GM11168 (cell line): ENCODE results near the gene CYRIA.

ENCODE experiments used
- in situ Hi-C: fragments of 300-500 bp; cut with MboI; formaldehyde crosslinking; loops from one replicate; pipeline ENCODE4 v1.12.0; 2022; ENCODE audit warnings: low sequenced_read_pairs; ENCODE audit not compliant: unreplicated experiment

CYRIA gene

GRCh38 chr2:16665748-16666448 is at the start of gene CYRIA:
TSS of gene CYRIA (minus strand) at chr2:16665834. CDS start at chr2:16588119, 77,715 bp downstream.
- in situ Hi-C loops = no loop called here

DNA sequence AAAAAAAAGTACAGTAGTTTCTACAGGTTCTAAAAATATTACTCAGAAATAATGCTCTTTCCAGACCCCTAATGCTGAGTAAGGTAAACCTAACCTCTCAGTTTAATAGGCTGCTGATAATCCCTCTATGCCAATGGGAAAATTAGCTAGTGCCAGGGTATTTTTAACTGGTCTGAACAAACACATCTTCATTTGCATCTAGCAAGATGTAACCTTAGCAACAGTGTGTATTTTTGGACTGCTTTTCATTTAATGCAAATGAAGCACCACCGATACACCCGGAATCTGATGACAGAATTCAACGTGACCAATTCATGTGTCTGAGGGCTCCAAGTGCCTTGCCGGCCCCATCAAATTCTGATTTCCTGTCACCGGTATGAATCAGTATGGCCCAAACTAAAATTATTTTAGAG is 47.4 kb upstream of the CYRIA start:
- in situ Hi-C loops = no loop called here

DNA sequence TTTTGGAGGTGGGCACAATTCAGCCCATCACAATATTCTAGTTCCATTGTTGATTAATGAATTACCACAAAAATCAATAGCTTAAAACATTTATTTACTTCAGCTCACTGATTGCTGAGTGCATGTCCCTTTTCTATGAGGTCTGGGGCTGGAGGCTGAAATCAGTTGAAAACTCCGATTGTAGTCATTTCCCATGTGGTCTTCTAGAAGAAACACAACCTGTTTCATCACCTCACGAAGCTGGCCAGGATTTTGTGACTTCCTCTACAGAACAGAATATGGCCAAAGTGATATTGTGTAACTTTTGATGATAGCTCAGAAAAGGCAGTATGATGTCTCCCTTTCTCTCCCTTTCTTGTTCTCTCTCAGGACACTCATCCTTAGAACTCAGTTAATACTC is 44.1 kb upstream of the CYRIA start:
- in situ Hi-C loops = no loop called here

GRCh38 chr2:16708173-16708572 is 42.5 kb upstream of the CYRIA start:
- in situ Hi-C loops = no loop called here

DNA sequence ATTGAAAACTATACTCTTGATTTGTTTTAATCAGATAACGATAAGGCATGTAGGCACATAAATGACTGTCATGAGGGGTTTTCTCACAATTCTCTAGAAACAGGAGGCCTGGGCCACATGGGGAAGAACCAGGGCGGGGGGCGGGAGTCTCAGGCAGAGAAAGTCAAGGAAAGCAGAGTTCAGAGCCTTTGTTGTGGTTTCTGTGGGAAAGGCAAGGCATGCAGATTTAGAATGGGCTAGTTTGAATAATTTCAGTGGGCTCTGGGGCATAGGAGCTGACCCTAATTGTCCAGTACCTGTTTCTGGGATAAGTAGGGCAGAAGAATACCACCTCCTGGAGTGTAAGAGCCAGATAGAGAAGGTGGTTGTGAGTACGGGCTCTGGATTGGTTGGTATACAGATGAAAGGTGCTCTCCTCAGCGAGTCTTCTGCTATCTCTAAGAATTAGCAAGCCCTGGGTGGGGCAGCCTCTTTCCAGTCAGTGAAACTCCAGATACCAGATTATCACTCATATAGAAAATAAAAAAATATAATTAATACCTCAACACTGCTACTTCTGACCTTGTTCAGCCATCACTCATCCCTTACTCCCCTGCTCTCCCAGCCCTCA is 41.5 kb upstream of the CYRIA start:
- in situ Hi-C loops = no loop called here

DNA sequence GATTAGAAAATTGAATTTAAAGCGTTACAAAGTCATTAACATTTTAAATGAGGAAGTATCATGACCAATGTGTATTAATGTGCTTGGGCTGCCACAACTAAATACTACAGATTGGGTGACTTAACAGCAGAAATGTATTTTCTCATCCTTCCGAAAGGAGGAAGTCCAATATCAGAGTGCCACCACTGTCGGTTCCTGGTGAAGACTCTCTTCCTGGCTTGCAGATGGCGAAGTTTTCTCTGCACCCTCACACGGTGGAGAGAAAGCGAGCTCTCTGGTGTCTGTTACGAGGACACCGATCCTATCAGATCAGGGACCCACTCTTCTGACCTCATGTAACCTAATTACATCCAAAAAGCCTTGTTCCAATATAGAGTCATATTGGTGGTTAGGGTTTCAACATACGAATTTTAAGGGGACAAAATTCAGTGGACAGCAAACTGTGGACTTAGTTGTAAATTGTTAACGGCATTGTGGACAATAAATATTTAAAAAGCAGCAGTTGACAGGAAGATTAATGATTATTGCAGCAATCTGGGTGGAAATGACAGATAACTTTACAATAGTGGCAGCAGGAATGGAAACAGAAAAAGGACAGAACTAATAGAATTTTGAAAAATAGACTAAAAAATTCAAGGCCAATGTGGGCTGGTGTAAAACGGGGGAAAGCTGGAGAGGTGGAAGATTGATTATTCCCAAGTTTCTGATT is 35.1 kb upstream of the CYRIA start:
- in situ Hi-C loops = no loop called here

GRCh38 chr2:16693854-16694253 is 28.2 kb upstream of the CYRIA start:
- in situ Hi-C loops = no loop called here

DNA sequence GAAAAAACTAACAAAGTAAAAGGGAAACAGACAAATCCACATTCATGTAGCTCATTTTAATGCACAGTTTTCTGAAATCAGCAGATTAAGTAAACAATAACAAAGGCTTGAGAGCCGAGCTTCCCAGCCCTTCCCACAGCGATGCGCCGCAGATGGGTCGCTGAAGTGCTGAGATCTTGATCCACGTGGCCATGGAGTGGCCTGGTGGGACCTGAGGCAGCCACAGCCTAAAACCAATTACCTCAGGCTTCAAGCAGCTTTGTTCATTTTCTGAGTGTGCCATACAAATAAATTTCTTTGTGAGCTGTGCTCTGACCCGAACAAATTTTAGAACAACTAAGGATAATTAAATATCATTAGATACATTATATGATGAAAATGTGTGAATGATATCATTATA is 25.6 kb upstream of the CYRIA start:
- in situ Hi-C loops = no loop called here

GRCh38 chr2:16687955-16688354 is 22.3 kb upstream of the CYRIA start:
- in situ Hi-C loops = no loop called here

DNA sequence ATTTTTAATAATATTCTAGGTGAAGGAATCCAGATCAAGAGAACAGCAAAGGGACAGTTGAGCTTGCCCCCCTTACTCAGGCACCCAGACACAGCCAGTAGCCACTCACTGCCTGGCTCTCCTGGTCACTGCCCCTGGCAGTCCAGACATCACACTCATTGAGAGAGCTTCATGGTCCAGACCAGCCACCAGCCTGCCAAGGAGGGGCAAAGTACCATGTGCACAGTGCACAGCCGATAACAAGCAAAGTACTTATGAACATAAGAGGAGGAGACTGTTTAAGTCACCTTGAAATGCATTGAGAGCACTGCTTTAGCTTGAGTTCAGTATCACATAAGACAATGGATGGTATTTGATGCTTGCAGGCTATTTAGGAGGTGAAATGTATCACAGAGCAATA is 21.6 kb upstream of the CYRIA start:
- in situ Hi-C loops = no loop called here

- in situ Hi-C loops = no loop called here
Measured at GRCh38 chr2:16686641-16687040, 21.0 kb upstream of the CYRIA start.

- in situ Hi-C loops = no loop called here
Measured at GRCh38 chr2:16685340-16685715, 19.7 kb upstream of the CYRIA start.

- in situ Hi-C loops = no loop called here
Measured at GRCh38 chr2:16684676-16685339, 19.2 kb upstream of the CYRIA start.

DNA sequence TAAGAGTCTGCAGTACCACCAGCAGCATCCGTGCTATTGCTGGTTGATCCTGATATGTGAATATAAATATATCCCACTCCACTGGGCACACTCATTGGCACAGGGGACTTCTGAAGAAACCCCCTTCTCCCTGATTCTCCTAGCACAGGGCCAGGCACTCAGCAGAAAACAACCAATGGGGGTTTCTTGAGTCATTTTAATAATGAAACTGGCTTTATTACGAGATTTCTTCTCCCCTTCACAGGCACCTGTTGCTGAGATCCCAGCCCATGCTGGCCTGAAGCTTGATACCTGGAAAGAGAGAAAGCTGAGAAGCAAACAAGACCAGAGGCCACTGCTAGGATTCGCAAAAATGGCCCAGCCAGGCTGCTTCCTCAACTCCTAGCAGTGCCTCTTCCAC is 17.9 kb upstream of the CYRIA start:
- in situ Hi-C loops = no loop called here

- in situ Hi-C loops = no loop called here
Measured at GRCh38 chr2:16682431-16683118, 16.9 kb upstream of the CYRIA start.

GRCh38 chr2:16680781-16681180 is 15.1 kb upstream of the CYRIA start:
- in situ Hi-C loops = no loop called here

DNA sequence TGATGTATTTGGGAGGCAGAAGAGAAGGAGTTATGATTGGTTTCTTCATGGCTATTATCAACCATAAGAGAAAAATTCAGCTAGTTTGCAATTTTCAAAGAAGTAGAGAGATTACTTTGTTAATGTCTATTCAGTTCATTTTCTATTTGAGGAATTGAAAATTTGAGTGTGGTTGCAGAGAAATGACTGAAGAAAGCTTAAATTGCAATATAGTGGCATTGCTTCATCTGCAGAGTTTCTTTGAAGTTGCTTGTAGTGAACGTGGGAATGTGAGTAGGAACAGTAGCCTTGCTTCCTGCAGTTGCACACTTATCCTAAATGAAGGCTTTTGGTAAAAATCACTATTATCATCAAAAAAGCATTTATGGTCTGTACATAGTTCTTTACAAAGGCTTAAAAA is 14.7 kb upstream of the CYRIA start:
- in situ Hi-C loops = no loop called here

DNA sequence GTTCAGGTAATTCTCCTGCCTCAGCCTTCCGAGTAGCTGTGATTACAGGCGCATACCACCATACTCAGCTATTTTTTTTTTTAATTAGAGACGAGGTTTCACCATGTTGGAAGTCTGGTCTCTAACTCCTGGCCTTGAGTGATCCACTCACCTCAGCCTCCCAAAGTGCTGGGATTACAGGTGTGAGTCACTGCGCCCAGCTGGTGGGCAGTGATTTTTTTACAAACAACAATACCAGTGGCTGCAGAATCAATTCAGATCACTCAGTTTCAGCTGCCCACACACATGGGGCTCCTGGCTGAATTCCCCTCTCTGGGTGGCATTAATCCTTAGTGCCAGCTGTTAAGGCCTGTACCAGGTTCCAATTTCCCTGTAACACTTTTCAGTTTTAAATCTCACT is 13.3 kb upstream of the CYRIA start:
- in situ Hi-C loops = no loop called here

DNA sequence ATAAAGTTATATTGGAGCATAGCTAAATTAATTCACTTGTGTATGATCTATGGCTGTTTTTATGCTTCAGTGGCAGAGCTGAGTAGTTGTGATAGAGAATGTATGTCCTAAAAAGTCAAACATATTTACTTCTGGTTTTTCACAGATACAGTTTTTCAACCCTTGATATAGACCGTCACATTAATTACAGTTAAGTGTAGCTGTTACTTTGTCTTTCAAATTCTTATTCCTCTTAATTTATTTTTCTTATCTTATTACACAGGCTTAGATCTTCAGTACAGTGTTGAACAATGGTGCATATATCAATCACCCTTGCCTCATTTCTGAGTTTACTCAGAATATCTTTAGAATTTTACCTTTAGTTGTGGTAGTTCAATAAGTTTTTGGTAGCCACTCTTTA is 12.2 kb upstream of the CYRIA start:
- in situ Hi-C loops = no loop called here

- in situ Hi-C loops = no loop called here
Measured at GRCh38 chr2:16675781-16676180, 10.1 kb upstream of the CYRIA start.

DNA sequence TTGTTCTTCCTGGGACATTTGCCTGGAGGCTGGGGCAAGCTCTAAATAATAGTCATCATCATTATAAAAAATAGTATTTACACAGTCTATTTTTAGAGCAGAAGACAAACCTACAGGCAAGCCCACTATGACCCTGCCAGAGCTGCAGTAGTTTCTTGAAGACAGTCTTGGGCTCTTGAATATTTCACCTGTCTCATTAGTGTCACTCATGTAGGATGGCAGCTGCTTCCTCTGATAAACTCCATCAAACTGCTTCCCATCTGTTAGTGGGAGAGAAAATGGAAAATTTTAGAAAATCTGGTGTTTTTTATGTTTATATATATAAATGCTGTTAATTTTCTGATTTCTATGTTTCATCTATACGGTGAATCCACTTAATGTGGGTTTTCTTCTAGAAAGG is 8.5 kb upstream of the CYRIA start:
- in situ Hi-C loops = no loop called here
